Activated T-helper 2 cell treated with anti-CD3 and anti-CD28 coated beads, Interferon-gamma antibody, Interleukin-2, Interleukin-4, amounts not matched to agents 10 μg/mL and 5 μg/mL and 100 μg/mL, durations not matched to agents 14 hours and 24 hours and 36 hours (primary cell): ENCODE results near the gene CCDC30. TPM values are rescaled to one million over a fixed set of nuclear protein-coding genes. Genes with fewer than 3 reads are reported as not detected.

Source experiments
- DNase-seq: peaks from one replicate; pipeline ENCODE4 v3.0.0; 2021; ENCODE audit warnings: low spot score
- H3K27ac Mint-ChIP-seq: one replicate; pipeline ENCODE4 v1.8.0; 2021; ENCODE audit warnings: mixed read lengths
- H3K27me3 Mint-ChIP-seq: one replicate; pipeline ENCODE4 v1.8.0; 2021; ENCODE audit warnings: low read depth, mixed read lengths
- H3K36me3 Mint-ChIP-seq: one replicate; pipeline ENCODE4 v1.8.0; 2021; ENCODE audit warnings: low read depth, mixed read lengths
- H3K4me1 Mint-ChIP-seq: one replicate; pipeline ENCODE4 v1.8.0; 2021; ENCODE audit warnings: low read depth, mixed read lengths
- H3K4me3 Mint-ChIP-seq: one replicate; pipeline ENCODE4 v1.8.0; 2021; ENCODE audit warnings: low read depth, mild to moderate bottlenecking, moderate library complexity, mixed read lengths
- H3K9me3 Mint-ChIP-seq: one replicate; pipeline ENCODE4 v1.8.0; 2021; ENCODE audit warnings: mixed read lengths
- intact Hi-C: fragments of 100-400 bp; cut with micrococcal nuclease; formaldehyde crosslinking; loops from one replicate; pipeline ENCODE4 v1.15.1; 2023
- total RNA-seq: library from RNA; stranded (reverse); gene quantifications from 2 replicates; pipeline ENCODE4 v1.2.3, GENCODE V29; 2022

The CCDC30 gene
- 1.7 and 2.3 TPM in 2 replicates for total RNA-seq

DNA sequence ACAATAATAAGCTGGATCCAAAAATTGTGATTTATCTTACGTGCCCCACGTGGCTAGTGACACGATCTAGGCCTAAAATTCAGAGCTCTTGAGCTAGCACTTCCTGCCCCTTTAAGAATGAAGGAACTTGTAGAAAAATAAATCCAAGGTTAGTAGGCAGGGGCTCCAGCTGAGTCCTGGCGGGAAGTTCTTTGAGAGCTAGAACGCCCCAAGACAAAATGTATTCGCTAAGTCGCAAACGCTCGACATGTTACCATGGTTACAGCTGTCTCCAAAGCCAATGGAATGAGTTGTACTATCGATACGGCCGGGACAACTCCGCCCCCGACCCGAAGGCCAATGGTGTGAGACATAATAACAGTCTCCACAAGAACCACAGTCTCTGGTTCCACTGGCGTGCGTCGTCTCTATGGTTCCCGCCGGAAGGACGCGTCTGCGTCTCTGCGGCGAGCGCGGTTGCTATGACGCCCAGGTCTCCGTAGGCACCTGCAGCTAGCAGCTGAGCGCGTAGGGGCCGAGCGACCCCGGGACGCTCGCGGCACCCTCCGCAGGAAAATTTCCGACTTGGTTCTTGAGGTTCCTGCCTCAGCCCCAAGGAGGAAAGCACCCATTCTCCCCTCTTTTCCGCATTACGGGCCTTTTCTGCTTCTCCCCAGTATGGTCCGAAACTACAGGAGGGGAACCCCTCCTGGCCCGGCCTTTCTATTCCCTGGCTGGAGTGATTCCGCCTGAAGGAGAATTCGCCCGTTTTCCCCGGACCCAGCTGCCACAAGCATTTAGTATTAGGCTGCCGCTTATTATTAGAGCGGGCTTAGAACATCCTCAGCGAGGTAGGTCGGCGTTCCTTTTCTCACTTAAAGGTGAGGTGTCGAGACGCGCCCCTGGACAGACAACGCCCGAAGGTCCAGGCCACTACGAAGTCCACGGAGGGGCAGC, at the start of gene CCDC30:
CCDC30 (plus strand) TSS at position 459 of the 936 bp plus-strand sequence. CDS start 17,266 bp downstream, outside the sequence.
- H3K4me1 Mint-ChIP-seq, result peaks cover 27% of the 10 kb centered on the region
- peak; percentile 95 for DNase-seq
- H3K4me3 Mint-ChIP-seq, result peak within 1 kb of the TSS; percentile 76
- peak within 1 kb of the TSS; percentile 67 for H3K27ac Mint-ChIP-seq
- no peaks in the 10 kb centered on the region for H3K9me3 Mint-ChIP-seq
- H3K27me3 Mint-ChIP-seq, result peaks cover 11% of the 10 kb centered on the region
- intact Hi-C loops, result loop anchor here (2.0 kb wide), 1 partner anchor 196 kb away; the partner anchor contains the start of gene PPIH
- H3K36me3 Mint-ChIP-seq, result peaks cover 39% of the 10 kb centered on the region

DNA sequence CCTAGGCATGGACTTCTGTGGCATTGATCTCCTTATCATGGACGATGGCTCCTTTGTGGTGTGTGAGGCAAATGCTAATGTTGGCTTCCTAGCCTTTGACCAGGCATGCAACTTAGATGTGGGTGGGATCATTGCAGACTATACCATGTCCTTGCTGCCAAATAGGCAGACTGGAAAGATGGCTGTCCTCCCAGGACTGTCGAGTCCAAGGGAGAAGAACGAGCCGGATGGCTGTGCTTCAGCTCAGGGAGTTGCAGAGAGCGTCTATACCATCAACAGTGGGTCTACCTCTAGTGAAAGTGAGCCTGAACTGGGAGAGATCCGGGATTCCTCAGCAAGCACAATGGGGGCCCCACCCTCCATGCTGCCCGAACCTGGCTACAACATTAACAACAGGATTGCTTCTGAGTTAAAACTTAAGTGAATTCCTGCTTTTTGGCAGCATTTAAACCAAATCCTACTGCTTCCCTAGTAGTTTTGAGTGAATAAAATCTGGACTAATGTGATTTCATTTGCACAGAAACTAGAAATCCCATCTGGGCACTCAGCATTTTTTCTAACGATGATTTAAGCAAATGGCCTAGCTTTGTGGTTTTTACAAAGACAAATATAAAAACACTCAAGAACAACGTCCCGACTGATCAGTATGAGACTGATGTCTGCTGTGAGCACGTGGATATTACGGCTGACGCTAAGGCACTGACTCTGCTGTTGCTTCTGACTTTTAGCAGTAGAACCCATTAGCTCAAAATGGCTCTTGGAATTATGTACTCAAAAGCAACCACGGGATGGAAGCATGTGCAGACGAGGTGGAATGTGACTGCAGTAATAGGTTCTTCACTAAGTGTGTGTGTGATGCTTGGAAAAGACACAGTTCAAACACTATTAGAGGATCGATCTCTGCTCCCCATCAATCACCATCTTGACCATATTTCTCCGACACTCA, 48.3 kb upstream of the CCDC30 start:
- Mint-ChIP-seq H3K4me3 (no peak overlapping the region), H3K27ac (no peak overlapping the region)
- intact Hi-C loops, result no loop called here

DNA sequence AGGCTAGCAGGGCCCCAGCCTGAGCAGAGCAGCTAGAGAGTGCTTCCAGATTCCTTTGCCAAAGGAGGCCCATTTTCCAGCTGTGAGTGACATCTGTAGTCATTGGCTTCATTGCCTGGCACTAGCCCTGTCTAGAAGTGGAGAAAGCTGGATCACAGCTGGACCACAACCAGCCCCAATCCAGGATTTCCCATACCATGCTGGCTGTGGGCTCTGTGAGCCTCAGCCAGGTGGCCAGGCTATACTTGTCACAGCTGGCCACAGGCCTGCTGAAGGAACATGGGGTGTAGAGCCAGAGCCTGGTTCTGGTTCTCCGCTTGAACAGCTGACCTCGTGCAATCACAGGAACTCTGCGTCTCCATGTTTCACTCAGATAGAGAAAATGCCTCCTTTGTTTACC, 45.9 kb upstream of the CCDC30 start:
- Mint-ChIP-seq H3K27me3 (no peaks in the 10 kb centered on the region), H3K36me3 (no peaks in the 10 kb centered on the region), H3K27ac (no peak overlapping the region), H3K9me3 (no peaks in the 10 kb centered on the region), H3K4me1 (no peaks in the 10 kb centered on the region), H3K4me3 (no peak overlapping the region)
- intact Hi-C loops, result no loop called here
- no peak for DNase-seq

More for the DNA sequence above, 48.3 kb upstream of the CCDC30 start:
- H3K9me3 Mint-ChIP-seq, result no peaks in the 10 kb centered on the region
- no peaks in the 10 kb centered on the region for H3K36me3 Mint-ChIP-seq
- no peaks in the 10 kb centered on the region for H3K27me3 Mint-ChIP-seq
- no peaks in the 10 kb centered on the region for H3K4me1 Mint-ChIP-seq
- no peak for DNase-seq

DNA sequence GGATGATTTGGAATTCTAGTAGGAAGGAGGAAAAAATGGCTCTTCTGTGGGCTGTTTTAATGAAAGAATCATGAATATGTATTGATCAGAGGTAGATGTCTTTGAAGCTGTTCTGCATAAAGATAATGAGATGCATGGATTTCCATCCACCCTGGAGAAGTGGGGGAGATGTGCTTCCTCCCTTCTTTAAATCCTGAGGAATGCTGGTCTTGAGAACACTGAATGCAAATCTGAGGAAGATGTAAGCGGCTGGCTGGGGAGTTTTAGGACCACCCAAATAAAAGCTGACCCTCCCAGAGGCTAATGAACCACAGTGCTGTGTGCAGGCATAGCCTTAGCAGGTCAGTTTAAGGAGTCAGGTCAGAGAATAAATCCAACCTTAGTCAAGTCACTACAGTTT, 44.6 kb upstream of the CCDC30 start:
- Mint-ChIP-seq H3K9me3 (no peaks in the 10 kb centered on the region), H3K27ac (no peak overlapping the region), H3K36me3 (no peaks in the 10 kb centered on the region), H3K4me1 (no peaks in the 10 kb centered on the region), H3K27me3 (no peaks in the 10 kb centered on the region), H3K4me3 (no peak overlapping the region)
- no peak for DNase-seq
- intact Hi-C loops, result no loop called here

DNA sequence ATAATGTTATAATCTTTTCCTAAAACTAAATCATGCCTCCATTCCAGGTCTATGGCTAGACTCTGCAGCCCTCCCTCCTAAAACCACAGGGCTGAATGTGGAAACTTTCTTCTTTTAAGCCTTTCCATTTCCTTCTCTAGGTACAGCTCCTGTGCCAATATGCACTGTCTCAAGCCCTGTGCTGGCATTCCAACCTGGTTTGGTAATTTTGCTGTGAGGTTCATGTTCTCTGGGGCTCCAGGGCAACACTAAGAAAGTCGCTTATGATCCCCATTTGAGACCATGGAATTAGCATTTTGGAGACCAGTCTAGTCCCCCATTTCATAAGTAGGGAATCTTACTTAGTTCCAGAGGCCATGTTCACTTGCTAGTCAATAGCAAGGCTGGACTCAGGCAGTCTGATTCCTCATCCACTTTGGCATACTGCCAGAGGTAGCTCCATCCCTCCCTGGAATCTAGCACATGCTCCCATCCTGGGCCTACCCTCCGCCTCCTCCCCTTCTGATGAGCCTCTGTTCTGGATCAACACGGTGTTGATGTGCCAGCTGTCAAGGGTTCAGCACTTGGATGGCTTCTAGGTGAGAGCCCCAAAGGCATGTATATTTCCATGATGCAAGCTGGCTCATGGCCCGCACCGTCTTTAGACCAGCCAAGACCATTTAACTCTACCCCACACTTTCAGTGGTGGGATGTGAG, 43.8 kb upstream of the CCDC30 start:
- Mint-ChIP-seq H3K4me3 (no peak overlapping the region), H3K36me3 (no peaks in the 10 kb centered on the region), H3K9me3 (no peaks in the 10 kb centered on the region), H3K27ac (no peak overlapping the region), H3K4me1 (no peaks in the 10 kb centered on the region), H3K27me3 (no peaks in the 10 kb centered on the region)
- intact Hi-C loops, result no loop called here
- no peak for DNase-seq

DNA sequence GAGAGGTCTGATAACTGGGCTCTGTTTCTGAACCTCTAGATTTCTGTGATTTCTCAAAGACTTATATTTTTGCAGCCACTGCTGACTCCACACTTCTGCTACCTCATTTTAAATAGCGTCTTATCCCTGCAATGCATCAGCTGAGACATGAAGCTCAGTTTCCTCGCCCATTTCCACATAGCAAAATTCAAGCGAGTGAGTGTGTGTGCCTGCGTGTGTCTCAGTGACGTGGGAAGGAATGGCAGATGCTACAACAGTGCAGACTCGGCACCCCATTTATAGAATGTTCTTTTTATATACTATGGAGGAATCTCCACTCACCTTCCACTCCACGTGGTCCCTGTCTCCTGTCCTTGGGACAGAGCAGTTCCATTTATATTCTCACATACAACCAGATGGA, 43.0 kb upstream of the CCDC30 start:
- no peak overlapping the region for H3K4me3 Mint-ChIP-seq
- intact Hi-C loops, result no loop called here

DNA sequence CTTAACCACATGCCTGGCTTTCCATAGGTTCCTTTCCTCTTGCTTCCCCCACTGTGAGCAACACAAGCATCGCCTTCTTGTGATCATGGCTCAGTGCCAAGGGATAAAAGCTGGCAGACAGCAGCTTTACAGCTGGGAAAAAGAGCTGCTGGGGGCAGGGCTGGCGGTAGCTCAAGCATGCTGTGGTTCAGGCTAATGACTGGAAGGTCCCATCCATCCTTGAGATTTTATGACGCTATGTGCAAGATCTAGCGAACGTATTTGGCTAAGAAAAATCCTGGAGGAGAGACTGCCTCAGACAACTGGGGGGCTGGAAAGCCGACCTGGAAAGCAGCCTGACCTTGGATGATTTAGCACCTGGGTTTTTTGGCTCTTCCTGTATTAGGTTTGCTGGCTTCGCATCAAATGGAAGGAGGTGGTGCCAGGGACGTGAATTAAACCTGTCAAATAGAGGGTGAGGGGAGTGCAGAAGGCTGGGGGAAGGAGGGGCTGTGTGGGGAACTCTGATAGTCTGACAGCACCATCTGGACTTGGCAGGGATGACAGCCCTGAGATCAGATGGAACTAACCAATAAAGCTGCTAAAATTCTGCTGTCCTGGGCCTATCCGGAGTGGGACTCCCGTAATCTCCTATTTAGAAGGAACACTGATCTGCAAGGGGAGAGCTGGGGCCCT, 42.0 kb upstream of the CCDC30 start:
- H3K4me1 Mint-ChIP-seq, result no peaks in the 10 kb centered on the region
- H3K27me3 Mint-ChIP-seq, result no peaks in the 10 kb centered on the region
- H3K27ac Mint-ChIP-seq, result no peak overlapping the region
- DNase-seq, result no peak
- H3K4me3 Mint-ChIP-seq, result no peak overlapping the region
- intact Hi-C loops, result no loop called here
- H3K36me3 Mint-ChIP-seq, result no peaks in the 10 kb centered on the region
- no peaks in the 10 kb centered on the region for H3K9me3 Mint-ChIP-seq

More for the DNA sequence above, 43.0 kb upstream of the CCDC30 start:
- no peaks in the 10 kb centered on the region for H3K4me1 Mint-ChIP-seq
- no peaks in the 10 kb centered on the region for H3K27me3 Mint-ChIP-seq
- no peaks in the 10 kb centered on the region for H3K9me3 Mint-ChIP-seq
- no peak for DNase-seq
- no peak overlapping the region for H3K27ac Mint-ChIP-seq
- no peaks in the 10 kb centered on the region for H3K36me3 Mint-ChIP-seq

DNA sequence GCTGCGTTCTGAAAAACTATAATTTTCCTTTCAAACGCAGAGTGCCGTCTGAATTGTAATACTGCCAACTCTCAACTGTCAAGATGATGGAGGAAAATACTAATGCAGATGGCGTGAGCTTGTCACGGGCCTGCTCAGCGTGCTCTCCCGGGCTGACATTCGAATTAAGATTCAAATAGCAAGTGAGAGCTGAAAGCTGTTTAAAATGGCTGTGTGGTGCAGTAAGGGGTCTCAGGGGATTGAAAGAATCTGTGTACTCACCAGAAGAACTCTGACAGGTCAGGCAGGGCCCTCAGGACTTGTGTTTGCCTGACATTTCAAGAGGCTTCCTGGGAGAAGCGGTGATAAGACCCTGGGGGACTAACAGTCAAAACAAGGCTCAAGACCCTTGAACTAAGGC, 40.3 kb upstream of the CCDC30 start:
- Mint-ChIP-seq H3K36me3 (no peaks in the 10 kb centered on the region), H3K4me3 (no peak overlapping the region), H3K27me3 (no peaks in the 10 kb centered on the region), H3K9me3 (no peaks in the 10 kb centered on the region), H3K27ac (no peak overlapping the region), H3K4me1 (no peaks in the 10 kb centered on the region)
- intact Hi-C loops, result no loop called here
- no peak for DNase-seq

DNA sequence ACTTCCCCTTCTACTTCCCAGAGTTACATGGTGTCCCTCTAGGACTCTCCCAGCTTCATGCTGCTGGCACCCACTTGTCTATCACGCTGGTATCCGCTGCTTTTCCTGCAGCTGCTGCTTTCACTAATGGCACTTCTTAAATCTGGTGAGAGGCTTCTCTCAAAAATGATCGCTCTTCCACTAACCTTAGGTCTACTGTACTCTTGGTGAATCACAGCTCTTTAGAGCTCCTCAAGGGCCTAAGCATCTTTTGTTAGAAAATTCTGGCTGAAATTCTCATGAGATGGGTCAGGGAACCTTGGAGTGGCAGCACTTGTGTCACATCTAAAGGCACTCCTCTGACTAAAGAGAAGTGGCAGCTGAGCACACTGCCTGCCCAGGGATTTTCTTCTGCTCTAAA, 39.4 kb upstream of the CCDC30 start:
- intact Hi-C loops, result no loop called here
- no peaks in the 10 kb centered on the region for H3K36me3 Mint-ChIP-seq

DNA sequence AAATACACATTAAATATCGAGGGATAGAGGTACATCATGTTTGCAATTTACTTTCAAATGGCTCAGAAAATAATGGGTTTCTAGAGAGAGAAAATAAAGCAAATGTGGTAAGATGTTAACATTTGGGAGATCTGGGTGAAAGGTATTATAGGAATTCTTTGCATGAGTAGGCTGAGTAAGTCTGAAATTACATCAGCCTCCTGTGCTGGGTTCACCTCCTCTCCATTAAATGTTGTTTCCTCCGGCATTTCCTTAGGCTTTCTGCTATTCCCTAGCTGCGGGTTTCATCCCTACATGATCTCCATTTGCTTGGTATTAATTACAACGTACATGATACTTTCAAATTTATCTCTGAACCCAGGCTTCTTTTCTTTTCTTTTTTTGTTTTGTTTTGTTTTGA, 38.9 kb upstream of the CCDC30 start:
- H3K36me3 Mint-ChIP-seq, result no peaks in the 10 kb centered on the region
- intact Hi-C loops, result no loop called here
- no peak overlapping the region for H3K27ac Mint-ChIP-seq
- H3K27me3 Mint-ChIP-seq, result no peaks in the 10 kb centered on the region
- H3K9me3 Mint-ChIP-seq, result no peaks in the 10 kb centered on the region
- no peak for DNase-seq
- H3K4me3 Mint-ChIP-seq, result no peak overlapping the region
- H3K4me1 Mint-ChIP-seq, result no peaks in the 10 kb centered on the region

More for the DNA sequence above, 39.4 kb upstream of the CCDC30 start:
- Mint-ChIP-seq H3K4me3 (no peak overlapping the region), H3K9me3 (no peaks in the 10 kb centered on the region), H3K27ac (no peak overlapping the region), H3K4me1 (no peaks in the 10 kb centered on the region), H3K27me3 (no peaks in the 10 kb centered on the region)
- DNase-seq, result no peak

DNA sequence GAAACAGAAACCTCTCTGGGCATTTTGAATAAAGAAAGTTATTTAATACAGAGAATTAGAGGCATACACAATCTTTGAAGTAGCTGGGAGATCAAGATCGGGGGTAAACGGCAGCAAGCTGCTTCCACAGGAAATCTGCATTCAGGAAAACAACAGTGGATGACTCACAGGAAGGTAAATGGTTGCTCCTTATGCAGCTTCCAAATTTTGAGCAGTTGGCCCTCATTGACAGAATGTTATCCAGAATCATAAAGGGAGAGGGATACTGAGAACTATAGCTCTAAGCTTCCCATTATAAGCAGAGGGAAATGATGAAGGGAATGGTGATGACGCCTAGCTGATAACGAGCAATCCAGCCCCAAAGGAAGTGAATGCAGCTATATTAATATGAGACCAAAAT, 35.8 kb upstream of the CCDC30 start:
- H3K36me3 Mint-ChIP-seq, result no peaks in the 10 kb centered on the region
- H3K9me3 Mint-ChIP-seq, result no peaks in the 10 kb centered on the region
- intact Hi-C loops, result no loop called here
- H3K4me3 Mint-ChIP-seq, result no peak overlapping the region
- H3K4me1 Mint-ChIP-seq, result peaks cover 1% of the 10 kb centered on the region
- DNase-seq, result no peak
- H3K27ac Mint-ChIP-seq, result no peak overlapping the region
- no peaks in the 10 kb centered on the region for H3K27me3 Mint-ChIP-seq

DNA sequence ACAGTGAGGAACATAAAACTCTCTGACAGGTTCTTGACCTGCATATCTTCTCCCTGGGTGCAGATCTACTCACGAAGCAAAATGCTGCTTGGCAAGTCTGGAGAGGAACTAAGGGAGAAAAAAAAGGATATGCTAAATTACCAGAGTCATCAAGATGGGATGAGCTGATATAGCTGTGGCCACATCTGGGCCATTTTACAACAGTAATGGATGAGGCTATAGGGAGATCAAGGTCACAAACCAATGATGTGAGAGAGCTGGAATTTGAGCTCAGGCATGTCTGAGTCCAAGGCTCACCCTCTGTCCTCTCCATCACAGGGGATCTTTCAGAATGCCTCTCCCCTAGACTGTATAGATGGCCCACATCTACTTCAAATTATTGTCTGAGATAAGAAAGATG, 33.5 kb upstream of the CCDC30 start:
- intact Hi-C loops, result no loop called here
- Mint-ChIP-seq H3K36me3 (no peaks in the 10 kb centered on the region), H3K9me3 (no peaks in the 10 kb centered on the region), H3K4me3 (no peak overlapping the region), H3K27me3 (no peaks in the 10 kb centered on the region), H3K4me1 (peaks cover 1% of the 10 kb centered on the region), H3K27ac (no peak overlapping the region)
- no peak for DNase-seq
